ENCODE data around the gene SNX2. TPM values are rescaled to one million over a fixed set of nuclear protein-coding genes. Genes with fewer than 3 reads are reported as not detected.

Gene SNX2
- total and polyA plus RNA-seq, 7 donors, result 48.6 to 111 (median 61.5) TPM

DNA sequence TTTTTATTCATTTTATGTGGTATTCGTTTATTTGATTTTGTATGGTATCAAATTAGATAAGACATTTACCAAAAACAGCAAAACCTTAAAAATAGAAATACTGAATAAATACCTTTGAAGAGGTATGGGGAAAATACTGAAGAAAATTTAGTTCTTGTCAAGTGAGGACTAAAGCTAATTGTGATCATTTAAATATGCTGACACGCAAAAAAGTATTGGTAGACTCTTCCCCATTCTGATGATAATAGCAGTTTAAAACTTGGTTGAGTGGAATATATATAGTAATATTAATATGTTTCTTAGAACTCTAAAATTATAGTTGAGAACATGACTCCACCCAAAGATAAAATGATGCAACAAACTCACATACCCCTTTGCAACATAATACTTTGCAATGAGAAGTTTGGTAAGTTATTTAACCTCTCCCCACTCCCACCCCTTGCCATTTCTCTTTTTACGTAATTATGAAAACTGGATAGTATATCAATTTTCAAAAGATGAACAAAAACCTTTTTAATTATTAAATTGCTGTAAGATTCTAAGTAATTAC is 40.4 kb downstream of the SNX2 start:
- intact Hi-C loops (cut with DNase I), result no loop called here
- TF ChIP-seq EP300 (IDR thresholded peaks at IDR 0.05) (no peak), POLR2AphosphoS5 (IDR thresholded peaks at IDR 0.05) (no peak), POLR2A (IDR thresholded peaks at IDR 0.05) (no peak)
- TF ChIP-seq, protein P1, sequence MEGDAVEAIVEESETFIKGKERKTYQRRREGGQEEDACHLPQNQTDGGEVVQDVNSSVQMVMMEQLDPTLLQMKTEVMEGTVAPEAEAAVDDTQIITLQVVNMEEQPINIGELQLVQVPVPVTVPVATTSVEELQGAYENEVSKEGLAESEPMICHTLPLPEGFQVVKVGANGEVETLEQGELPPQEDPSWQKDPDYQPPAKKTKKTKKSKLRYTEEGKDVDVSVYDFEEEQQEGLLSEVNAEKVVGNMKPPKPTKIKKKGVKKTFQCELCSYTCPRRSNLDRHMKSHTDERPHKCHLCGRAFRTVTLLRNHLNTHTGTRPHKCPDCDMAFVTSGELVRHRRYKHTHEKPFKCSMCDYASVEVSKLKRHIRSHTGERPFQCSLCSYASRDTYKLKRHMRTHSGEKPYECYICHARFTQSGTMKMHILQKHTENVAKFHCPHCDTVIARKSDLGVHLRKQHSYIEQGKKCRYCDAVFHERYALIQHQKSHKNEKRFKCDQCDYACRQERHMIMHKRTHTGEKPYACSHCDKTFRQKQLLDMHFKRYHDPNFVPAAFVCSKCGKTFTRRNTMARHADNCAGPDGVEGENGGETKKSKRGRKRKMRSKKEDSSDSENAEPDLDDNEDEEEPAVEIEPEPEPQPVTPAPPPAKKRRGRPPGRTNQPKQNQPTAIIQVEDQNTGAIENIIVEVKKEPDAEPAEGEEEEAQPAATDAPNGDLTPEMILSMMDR (IDR thresholded peaks at IDR 0.05), result no peak
- Histone ChIP-seq H3K9me3 (no peaks in the 10 kb centered on the region), H3K4me1 (no peaks in the 10 kb centered on the region), H3K36me3 (peaks cover 0 to 36% (median 7%) of the 10 kb centered on the region in 4 donors), H3K27me3 (no peaks in the 10 kb centered on the region), H3K4me3 (no peak overlapping the region), H3K27ac (no peak overlapping the region)
- no peak for DNase-seq
- 97 to 99% methylated on average over 3 of the region's 3 CpGs for WGBS, 2 donors

DNA sequence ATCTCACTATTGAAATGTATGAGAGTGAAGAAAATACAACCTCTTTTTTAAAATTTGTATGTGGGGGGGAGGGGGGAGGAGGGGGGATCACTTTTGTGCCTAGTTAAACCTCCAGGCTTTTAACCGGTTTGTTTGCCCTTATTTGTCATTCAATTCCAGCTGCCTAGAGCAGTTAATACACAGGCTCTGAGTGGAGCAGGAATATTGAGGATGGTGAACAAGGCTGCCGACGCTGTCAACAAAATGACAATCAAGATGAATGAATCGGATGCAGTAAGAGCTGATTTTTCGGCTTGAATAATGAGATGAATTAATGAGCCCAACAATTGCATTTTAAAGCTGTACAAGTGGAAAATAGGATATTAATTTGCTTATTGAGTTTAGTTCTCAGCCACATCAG is 41.9 kb downstream of the SNX2 start:
- H3K4me3 ChIP-seq, result no peak overlapping the region
- peaks cover 0 to 48% (median 9%) of the 10 kb centered on the region in 4 donors for H3K36me3 ChIP-seq
- intact Hi-C loops (cut with DNase I), result no loop called here
- no peaks in the 10 kb centered on the region for H3K9me3 ChIP-seq
- H3K4me1 ChIP-seq, result no peaks in the 10 kb centered on the region
- no peak for TF ChIP-seq POLR2A (IDR thresholded peaks at IDR 0.05)
- TF ChIP-seq, protein P1 (IDR thresholded peaks at IDR 0.05), result no peak
- TF ChIP-seq EP300 (IDR thresholded peaks at IDR 0.05), result no peak
- TF ChIP-seq POLR2AphosphoS5 (IDR thresholded peaks at IDR 0.05), result no peak
- no peak overlapping the region for H3K27ac ChIP-seq
- DNase-seq, result no peak
- 89 to 94% methylated on average over 5 of the region's 5 CpGs for WGBS, 2 donors
- no peaks in the 10 kb centered on the region for H3K27me3 ChIP-seq

DNA sequence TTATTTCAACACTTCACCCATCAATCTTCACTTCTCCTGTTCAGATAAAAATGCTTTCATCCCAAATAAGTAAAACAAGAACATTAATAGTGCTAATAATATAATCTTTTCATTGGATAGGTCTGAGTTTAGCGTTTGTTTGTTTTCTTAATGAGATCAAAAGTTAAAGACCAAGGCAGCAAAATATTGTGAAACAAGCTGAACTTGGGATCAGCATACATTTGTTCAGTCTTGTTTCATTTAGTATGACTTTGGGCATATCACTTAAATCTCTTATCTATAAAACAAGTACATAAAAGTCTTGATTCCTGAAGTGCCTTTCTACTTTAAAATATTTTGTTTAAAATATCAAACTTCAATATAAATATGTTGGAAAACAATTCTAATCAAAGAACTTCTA is 57.1 kb downstream of the SNX2 start:
- no peak for DNase-seq
- Histone ChIP-seq H3K4me3 (no peak overlapping the region), H3K9me3 (no peaks in the 10 kb centered on the region), H3K27me3 (no peaks in the 10 kb centered on the region), H3K36me3 (peaks cover 0 to 38% (median 6%) of the 10 kb centered on the region in 4 donors), H3K4me1 (no peaks in the 10 kb centered on the region), H3K27ac (no peak overlapping the region)
- intact Hi-C loops (cut with DNase I), result no loop called here
- no peak for TF ChIP-seq POLR2AphosphoS5 (IDR thresholded peaks at IDR 0.05)
- TF ChIP-seq, protein P1 (IDR thresholded peaks at IDR 0.05), result no peak
- TF ChIP-seq POLR2A (IDR thresholded peaks at IDR 0.05), result no peak
- TF ChIP-seq EP300 (IDR thresholded peaks at IDR 0.05), result no peak
- 85 to 90% methylated on average over 1 of the region's 1 CpG for WGBS, 2 donors

DNA sequence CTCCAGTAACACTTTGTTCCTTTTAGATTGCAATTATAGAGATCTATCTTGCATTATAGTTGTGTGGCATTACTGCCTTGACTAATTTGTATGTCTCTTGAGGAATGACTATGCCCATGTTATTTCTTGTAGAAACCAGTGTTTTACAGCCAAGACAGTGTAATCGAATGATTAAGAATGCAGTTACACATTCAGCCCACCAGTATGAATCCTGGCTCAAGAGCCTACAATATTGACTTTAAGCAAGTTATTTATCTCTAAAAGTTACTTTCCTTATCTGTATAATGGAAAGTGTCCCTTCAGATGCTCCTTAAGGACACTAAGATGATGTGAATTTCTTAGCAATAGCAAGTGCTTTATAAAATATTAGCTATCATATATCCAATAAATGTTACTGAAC is 60.8 kb downstream of the SNX2 start:
- no peaks in the 10 kb centered on the region for H3K9me3 ChIP-seq
- no peaks in the 10 kb centered on the region for H3K27me3 ChIP-seq
- intact Hi-C loops (cut with DNase I), result no loop called here
- TF ChIP-seq POLR2A (IDR thresholded peaks at IDR 0.05) (no peak), EP300 (IDR thresholded peaks at IDR 0.05) (no peak), POLR2AphosphoS5 (IDR thresholded peaks at IDR 0.05) (no peak)
- TF ChIP-seq, protein P1 (IDR thresholded peaks at IDR 0.05), result no peak
- no peak overlapping the region for H3K4me3 ChIP-seq
- no peak for DNase-seq
- H3K36me3 ChIP-seq, result peaks cover 0 to under 1% (median 0%) of the 10 kb centered on the region in 4 donors
- WGBS, 2 donors, result 89 to 91% methylated on average over 1 of the region's 1 CpG
- H3K4me1 ChIP-seq, result no peaks in the 10 kb centered on the region
- H3K27ac ChIP-seq, result no peak overlapping the region

DNA sequence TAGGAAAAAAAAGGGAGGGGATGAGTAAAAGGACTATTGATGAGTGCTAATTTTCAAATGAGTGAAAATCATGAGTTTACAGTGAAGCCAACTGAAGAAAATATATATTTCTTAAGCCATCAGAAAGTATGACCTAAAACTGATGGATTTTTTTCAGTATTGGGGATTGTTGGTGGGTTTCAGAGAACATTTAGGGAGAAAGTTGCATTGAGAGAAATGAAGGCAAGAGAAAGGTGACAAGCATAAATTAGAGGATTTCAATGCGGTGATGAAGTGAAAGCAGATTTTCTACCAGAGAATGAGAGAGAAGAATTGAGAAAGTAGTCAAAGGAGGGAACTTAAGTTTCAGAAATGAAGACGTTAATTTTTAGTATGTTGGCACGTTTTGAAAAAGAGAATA is 62.1 kb downstream of the SNX2 start:
- no peaks in the 10 kb centered on the region for H3K36me3 ChIP-seq
- no peak for DNase-seq
- no peaks in the 10 kb centered on the region for H3K9me3 ChIP-seq
- H3K4me1 ChIP-seq, result no peaks in the 10 kb centered on the region
- TF ChIP-seq POLR2A (IDR thresholded peaks at IDR 0.05) (no peak), POLR2AphosphoS5 (IDR thresholded peaks at IDR 0.05) (no peak), EP300 (IDR thresholded peaks at IDR 0.05) (no peak)
- no peak overlapping the region for H3K4me3 ChIP-seq
- WGBS, 2 donors, result 85 to 93% methylated on average over 3 of the region's 3 CpGs
- intact Hi-C loops (cut with DNase I), result no loop called here
- no peaks in the 10 kb centered on the region for H3K27me3 ChIP-seq
- H3K27ac ChIP-seq, result no peak overlapping the region

All from sigmoid colon (tissue), 7 donors.